ENCODE data around the gene ZNF319. TPM values are rescaled to one million over a fixed set of nuclear protein-coding genes. Genes with fewer than 3 reads are reported as not detected.

ZNF319 gene
- polyA plus RNA-seq, 1 donor (not counting 4 experiments of a cell fraction or from before 2014, with no cell fraction given), result 3.3 TPM

GRCh38 chr16:58011652-58012051 lies 11.2 kb upstream of the ZNF319 start:
- Histone ChIP-seq H3K27me3 (ENCODE audit: control insufficient read depth, extremely low read depth, insufficient read depth, low read length) (no peaks in the 10 kb centered on the region), H3K4me1 (ENCODE audit: control insufficient read depth, extremely low read depth, insufficient read depth, low read length) (no peaks in the 10 kb centered on the region), H2AFZ (ENCODE audit: control insufficient read depth, low read length) (no peak overlapping the region), H3K4me3 (ENCODE audit: control insufficient read depth in 2 of 3, extremely low read depth in 1 of 3, insufficient read depth in 2 of 3, low read depth in 1 of 3, low read length in 3 of 3) (no peak overlapping the region), H3K9me3 (ENCODE audit: control insufficient read depth, low read depth, low read length) (no peaks in the 10 kb centered on the region), H3K4me2 (ENCODE audit: control insufficient read depth, extremely low read depth, insufficient read depth, low read depth, low read length) (no peak overlapping the region), H3K27ac (ENCODE audit: control insufficient read depth, insufficient read depth, low read length) (no peak overlapping the region), H3K9me1 (ENCODE audit: control insufficient read depth, extremely low read depth, insufficient read depth, low read length) (peaks cover 3% of the 10 kb centered on the region), H3K9ac (ENCODE audit: control insufficient read depth, extremely low read depth, insufficient read depth, low read length) (no peak overlapping the region), H4K20me1 (ENCODE audit: control insufficient read depth, extremely low read depth, insufficient read depth, low read length) (peaks cover 2% of the 10 kb centered on the region), H3K79me2 (ENCODE audit: control insufficient read depth, insufficient read depth, low read length) (peaks cover 13% of the 10 kb centered on the region), H3K36me3 (ENCODE audit: control insufficient read depth in 2 of 2, extremely low read depth in 1 of 2, insufficient read depth in 2 of 2, low read length in 2 of 2) (peaks cover 18 to 29% of the 10 kb centered on the region in 2 experiments)
- no peak for FAIRE-seq
- dilution Hi-C loops (cut with MboI; ENCODE audit: extremely low pct_ligation_motif_present, low sequenced_read_pairs), result no loop called here
- no peak for DNase-seq (ENCODE audit: low read depth, low spot score)
- no peak for TF ChIP-seq CTCF (optimal IDR thresholded peaks at IDR 0.05 in 1 of 3, IDR thresholded peaks at IDR 0.05 in 1 of 3, conservative IDR thresholded peaks at IDR 0.05 in 1 of 3; ENCODE audit: extremely low read depth in 1 of 3, insufficient read depth in 2 of 3, low read length in 3 of 3)

GRCh38 chr16:58010886-58011285 lies 10.4 kb upstream of the ZNF319 start:
- H3K36me3 ChIP-seq (ENCODE audit: control insufficient read depth in 2 of 2, extremely low read depth in 1 of 2, insufficient read depth in 2 of 2, low read length in 2 of 2), result peaks cover 18 to 29% of the 10 kb centered on the region in 2 experiments
- TF ChIP-seq CTCF (optimal IDR thresholded peaks at IDR 0.05 in 1 of 3, IDR thresholded peaks at IDR 0.05 in 1 of 3, conservative IDR thresholded peaks at IDR 0.05 in 1 of 3; ENCODE audit: extremely low read depth in 1 of 3, insufficient read depth in 2 of 3, low read length in 3 of 3) (no peak), EZH2 (IDR thresholded peaks at IDR 0.05; ENCODE audit: low read length) (no peak)
- no peaks in the 10 kb centered on the region for H3K9me3 ChIP-seq (ENCODE audit: control insufficient read depth, low read depth, low read length)
- no peak overlapping the region for H3K9ac ChIP-seq (ENCODE audit: control insufficient read depth, extremely low read depth, insufficient read depth, low read length)
- no peak overlapping the region for H2AFZ ChIP-seq (ENCODE audit: control insufficient read depth, low read length)
- no peak for FAIRE-seq
- no peaks in the 10 kb centered on the region for H4K20me1 ChIP-seq (ENCODE audit: control insufficient read depth, extremely low read depth, insufficient read depth, low read length)
- H3K9me1 ChIP-seq (ENCODE audit: control insufficient read depth, extremely low read depth, insufficient read depth, low read length), result peaks cover 3% of the 10 kb centered on the region
- no peak overlapping the region for H3K4me3 ChIP-seq (ENCODE audit: control insufficient read depth in 2 of 3, extremely low read depth in 1 of 3, insufficient read depth in 2 of 3, low read depth in 1 of 3, low read length in 3 of 3)
- DNase-seq (ENCODE audit: low read depth, low spot score), result no peak
- H3K4me2 ChIP-seq (ENCODE audit: control insufficient read depth, extremely low read depth, insufficient read depth, low read depth, low read length), result no peak overlapping the region
- H3K27ac ChIP-seq (ENCODE audit: control insufficient read depth, insufficient read depth, low read length), result no peak overlapping the region
- H3K79me2 ChIP-seq (ENCODE audit: control insufficient read depth, insufficient read depth, low read length), result peaks cover 17% of the 10 kb centered on the region
- dilution Hi-C loops (cut with MboI; ENCODE audit: extremely low pct_ligation_motif_present, low sequenced_read_pairs), result no loop called here
- H3K4me1 ChIP-seq (ENCODE audit: control insufficient read depth, extremely low read depth, insufficient read depth, low read length), result no peaks in the 10 kb centered on the region
- no peaks in the 10 kb centered on the region for H3K27me3 ChIP-seq (ENCODE audit: control insufficient read depth, extremely low read depth, insufficient read depth, low read length)

All from keratinocyte (primary cell).